Endodermal cell (in vitro differentiated cells): Measurements from ENCODE around the gene TMEM45B. TPM values are rescaled to one million over a fixed set of nuclear protein-coding genes. Genes with fewer than 3 reads are reported as not detected.
"Not testable (repeated sequence)": the region's sequence is repeated elsewhere in the genome, so short reads cannot be mapped to it uniquely, and the experiment has no call there.

Experiments
- DNase-seq: peaks from one replicate; pipeline ENCODE4 v3.0.0-alpha.2; 2017
- H3K27ac ChIP-seq: 2 replicates; pipeline ENCODE4 v1.5.1; 2013; ENCODE audit warnings: mild to moderate bottlenecking, low read depth, low read length, moderate library complexity
- H3K27me3 ChIP-seq: 2 replicates; pipeline ENCODE4 v1.6.1; 2013; ENCODE audit warnings: mild to moderate bottlenecking, low read length, moderate library complexity; ENCODE audit not compliant: insufficient read depth, control insufficient read depth, poor library complexity, severe bottlenecking
- H3K36me3 ChIP-seq: 2 replicates; pipeline ENCODE4 v1.7.0; 2013; ENCODE audit warnings: mild to moderate bottlenecking, low read length, moderate library complexity; ENCODE audit not compliant: control insufficient read depth, insufficient read depth
- H3K4me1 ChIP-seq: one replicate; pipeline ENCODE4 v1.7.0; 2013; ENCODE audit warnings: low read length; ENCODE audit not compliant: control insufficient read depth, insufficient read depth
- H3K4me3 ChIP-seq: 2 replicates; pipeline ENCODE4 v1.5.1; 2013; ENCODE audit warnings: mild to moderate bottlenecking, low read length, moderate library complexity
- H3K9ac ChIP-seq: 2 replicates; pipeline ENCODE4 v1.6.1; 2013; ENCODE audit warnings: mild to moderate bottlenecking, low read length, moderate library complexity; ENCODE audit not compliant: poor library complexity, severe bottlenecking; ENCODE audit errors: extremely low read depth
- H3K9me3 ChIP-seq: 2 replicates; pipeline ENCODE4 v1.6.1; 2013; ENCODE audit warnings: mild to moderate bottlenecking, low read length, moderate library complexity; ENCODE audit not compliant: control insufficient read depth
- H3K27ac Mint-ChIP-seq: 2 replicates; pipeline ENCODE4 v1.8.0; 2020; ENCODE audit warnings: mixed read lengths
- H3K27me3 Mint-ChIP-seq: 2 replicates; pipeline ENCODE4 v1.8.0; 2021; ENCODE audit warnings: mild to moderate bottlenecking, mixed read lengths; ENCODE audit not compliant: insufficient read depth
- H3K36me3 Mint-ChIP-seq: 2 replicates; pipeline ENCODE4 v1.8.0; 2020; ENCODE audit warnings: low read depth, mixed read lengths
- H3K4me1 Mint-ChIP-seq: 2 replicates; pipeline ENCODE4 v1.8.0; 2020; ENCODE audit warnings: mixed read lengths
- H3K4me3 Mint-ChIP-seq: 2 replicates; pipeline ENCODE4 v1.8.0; 2020; ENCODE audit warnings: mild to moderate bottlenecking, moderate library complexity, mixed read lengths
- H3K9me3 Mint-ChIP-seq: 2 replicates; pipeline ENCODE4 v1.8.0; 2020; ENCODE audit warnings: mild to moderate bottlenecking, mixed read lengths
- WGBS, 2 experiments: methylation state at CpG; one replicate each; pipeline versions ENCODE4 v1.1.5 to v1.1.7; 2013; ENCODE audit warnings: missing lambda C conversion rate in 2 of 2, mixed read lengths in 1 of 2; ENCODE audit not compliant: insufficient coverage in 1 of 2, insufficient read length in 1 of 2; 5-methylcytosine and 5-hydroxymethylcytosine counted together
- total RNA-seq, 2 donors: library from RNA; stranded (reverse); fragmentation: NEBNext Ultra II Directional in 1 of 2; extraction: Animal tissue kit (Norgen Biotek cat#: 25700) in 1 of 2; gene quantifications; 2 replicates in 1 of 2; 3 replicates in 1 of 2; pipeline ENCODE4 v1.2.1, GENCODE V29; 2021
- TF ChIP-seq, protein P1 (sequence below): fragments of 200-600 bp; sonication (generic); conservative IDR thresholded peaks from 2 replicates; pipeline ENCODE4 v1.5.0; 2021; ENCODE audit warnings: antibody characterized with exemption, mild to moderate bottlenecking

Gene TMEM45B
- total RNA-seq, 2 donors from 2014 or later: not detected

DNA sequence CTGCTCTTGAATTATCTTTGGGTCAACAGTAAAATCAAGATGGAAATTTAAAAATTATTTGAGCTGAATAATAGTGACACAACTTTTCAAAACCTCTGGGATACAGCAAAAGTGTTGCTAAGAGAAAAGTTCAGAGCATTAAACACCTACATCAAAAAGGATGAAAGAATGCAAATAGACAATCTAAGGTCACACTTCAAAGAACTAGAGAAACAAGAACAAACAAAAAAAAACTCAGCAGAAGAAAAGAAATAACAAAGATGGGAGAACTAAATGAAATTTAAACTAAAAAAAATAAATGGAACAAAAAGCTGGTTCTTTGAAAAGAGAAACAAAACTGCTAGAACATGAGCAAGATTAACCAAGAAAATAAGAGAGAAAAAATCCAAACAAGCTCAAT is 15.0 kb upstream of the TMEM45B start:
- Mint-ChIP-seq H3K27me3 (peaks cover 17% of the 10 kb centered on the region), H3K4me1 (peaks cover 12% of the 10 kb centered on the region), H3K9me3 (peaks cover 55% of the 10 kb centered on the region), H3K27ac (no peak overlapping the region), H3K4me3 (no peak overlapping the region), H3K36me3 (no peaks in the 10 kb centered on the region)
- no peaks in the 10 kb centered on the region for H3K27me3 ChIP-seq
- no peak overlapping the region for H3K4me3 ChIP-seq
- H3K36me3 ChIP-seq: no peaks in the 10 kb centered on the region
- peaks cover 21% of the 10 kb centered on the region for H3K9me3 ChIP-seq
- no peaks in the 10 kb centered on the region for H3K4me1 ChIP-seq
- H3K9ac ChIP-seq: no peak overlapping the region
- DNase-seq: no peak
- TF ChIP-seq, protein P1, sequence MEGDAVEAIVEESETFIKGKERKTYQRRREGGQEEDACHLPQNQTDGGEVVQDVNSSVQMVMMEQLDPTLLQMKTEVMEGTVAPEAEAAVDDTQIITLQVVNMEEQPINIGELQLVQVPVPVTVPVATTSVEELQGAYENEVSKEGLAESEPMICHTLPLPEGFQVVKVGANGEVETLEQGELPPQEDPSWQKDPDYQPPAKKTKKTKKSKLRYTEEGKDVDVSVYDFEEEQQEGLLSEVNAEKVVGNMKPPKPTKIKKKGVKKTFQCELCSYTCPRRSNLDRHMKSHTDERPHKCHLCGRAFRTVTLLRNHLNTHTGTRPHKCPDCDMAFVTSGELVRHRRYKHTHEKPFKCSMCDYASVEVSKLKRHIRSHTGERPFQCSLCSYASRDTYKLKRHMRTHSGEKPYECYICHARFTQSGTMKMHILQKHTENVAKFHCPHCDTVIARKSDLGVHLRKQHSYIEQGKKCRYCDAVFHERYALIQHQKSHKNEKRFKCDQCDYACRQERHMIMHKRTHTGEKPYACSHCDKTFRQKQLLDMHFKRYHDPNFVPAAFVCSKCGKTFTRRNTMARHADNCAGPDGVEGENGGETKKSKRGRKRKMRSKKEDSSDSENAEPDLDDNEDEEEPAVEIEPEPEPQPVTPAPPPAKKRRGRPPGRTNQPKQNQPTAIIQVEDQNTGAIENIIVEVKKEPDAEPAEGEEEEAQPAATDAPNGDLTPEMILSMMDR: no peak
- no peak overlapping the region for H3K27ac ChIP-seq

- no peaks in the 10 kb centered on the region for H3K27me3 ChIP-seq
- WGBS, 2 experiments: 73 to 80% methylated on average over 2 to 4 of the region's 4 CpGs
- H3K27ac ChIP-seq: no peak overlapping the region
- DNase-seq: peak; percentile 74
- H3K27ac Mint-ChIP-seq: peak overlapping the region; percentile 86
- peaks cover 33% of the 10 kb centered on the region for H3K27me3 Mint-ChIP-seq
- no peaks in the 10 kb centered on the region for H3K4me1 ChIP-seq
- no peaks in the 10 kb centered on the region for H3K36me3 Mint-ChIP-seq
- peak overlapping the region; percentile 34 for H3K9ac ChIP-seq
- peaks cover 51% of the 10 kb centered on the region for H3K9me3 Mint-ChIP-seq
- TF ChIP-seq, protein P1: no peak
- no peaks in the 10 kb centered on the region for H3K36me3 ChIP-seq
- H3K4me3 Mint-ChIP-seq: no peak overlapping the region
- peak overlapping the region; percentile 62 for H3K4me3 ChIP-seq
- peaks cover 12% of the 10 kb centered on the region for H3K4me1 Mint-ChIP-seq
- H3K9me3 ChIP-seq: peaks cover 23% of the 10 kb centered on the region
Measured at GRCh38 chr11:129803533-129803932, 12.1 kb upstream of the TMEM45B start.

GRCh38 chr11:129804012-129804411 is 11.6 kb upstream of the TMEM45B start:
- DNase-seq: no peak
- H3K4me3 Mint-ChIP-seq: no peak overlapping the region
- 94 to 95% methylated on average over 3 of the region's 3 CpGs for WGBS, 2 experiments
- no peaks in the 10 kb centered on the region for H3K4me1 ChIP-seq
- no peaks in the 10 kb centered on the region for H3K36me3 Mint-ChIP-seq
- TF ChIP-seq, protein P1: no peak
- no peaks in the 10 kb centered on the region for H3K36me3 ChIP-seq
- H3K9me3 ChIP-seq: peaks cover 23% of the 10 kb centered on the region
- H3K9ac ChIP-seq: no peak overlapping the region
- H3K27me3 ChIP-seq: no peaks in the 10 kb centered on the region
- H3K4me1 Mint-ChIP-seq: peaks cover 12% of the 10 kb centered on the region
- H3K4me3 ChIP-seq: peak overlapping the region; percentile 0
- peaks cover 53% of the 10 kb centered on the region for H3K9me3 Mint-ChIP-seq
- H3K27ac ChIP-seq: no peak overlapping the region
- H3K27me3 Mint-ChIP-seq: peaks cover 31% of the 10 kb centered on the region
- H3K27ac Mint-ChIP-seq: peak overlapping the region; percentile 86

- not testable (repeated sequence) for H3K36me3 Mint-ChIP-seq, DNase-seq, H3K36me3 ChIP-seq, H3K4me3 Mint-ChIP-seq, H3K4me3 ChIP-seq, H3K4me1 Mint-ChIP-seq, H3K9ac ChIP-seq, H3K27me3 ChIP-seq, H3K4me1 ChIP-seq, H3K27ac ChIP-seq, H3K27ac Mint-ChIP-seq
- peaks cover 48% of the 10 kb centered on the region for H3K9me3 Mint-ChIP-seq
- WGBS, 2 experiments: 98 to 100% methylated on average over 2 of the region's 2 CpGs
- peaks cover 41% of the 10 kb centered on the region for H3K27me3 Mint-ChIP-seq
- H3K9me3 ChIP-seq: peaks cover 17% of the 10 kb centered on the region
Measured at GRCh38 chr11:129808241-129808640, 7.4 kb upstream of the TMEM45B start.
